ENCODE results near the gene PELI2. TPM values are rescaled to one million over a fixed set of nuclear protein-coding genes. Genes with fewer than 3 reads are reported as not detected.

PELI2 gene
- total RNA-seq, 2 donors from 2014 or later = 31.6 to 41.8 TPM

DNA sequence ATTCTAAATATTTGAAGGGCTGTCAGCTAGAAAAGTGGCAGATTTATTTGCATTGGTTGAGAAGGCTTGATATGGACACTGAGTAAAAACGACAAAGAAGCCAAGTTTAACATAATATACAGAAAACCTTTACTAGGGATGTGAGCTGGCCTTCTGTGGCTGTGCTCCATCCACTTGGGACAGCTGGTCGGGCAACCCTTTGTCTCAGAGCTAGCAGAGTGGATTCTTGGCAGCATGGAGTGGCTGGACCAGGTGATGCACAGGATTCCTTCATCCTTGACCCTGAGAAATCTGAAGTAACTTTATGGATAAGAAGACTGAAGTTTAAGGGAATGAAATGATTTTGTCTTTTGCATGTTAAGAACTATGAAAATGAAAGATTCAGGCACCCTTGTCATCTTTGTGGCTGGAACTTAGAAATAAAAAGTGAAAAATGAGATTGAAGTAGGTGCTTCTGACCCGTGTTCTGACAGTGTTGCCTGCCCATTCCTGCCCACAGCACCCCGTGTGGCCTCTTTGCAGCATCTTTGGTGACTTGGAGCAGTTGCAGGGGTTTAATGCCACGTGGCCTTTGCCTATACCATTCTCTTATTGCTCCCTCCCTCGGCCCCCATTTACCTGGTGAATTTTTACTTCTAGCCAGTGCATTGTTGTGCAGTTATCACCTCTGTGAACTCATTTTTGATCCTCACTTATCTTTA, 32.6 kb downstream of the PELI2 start:
- intact Hi-C loops (cut with DNase I) = no loop called here
- H3K4me3 ChIP-seq = no peak overlapping the region
- no peaks in the 10 kb centered on the region for H3K27me3 ChIP-seq
- H3K9me3 ChIP-seq = no peaks in the 10 kb centered on the region
- no peak overlapping the region for H3K27ac ChIP-seq
- TF ChIP-seq, protein P1, sequence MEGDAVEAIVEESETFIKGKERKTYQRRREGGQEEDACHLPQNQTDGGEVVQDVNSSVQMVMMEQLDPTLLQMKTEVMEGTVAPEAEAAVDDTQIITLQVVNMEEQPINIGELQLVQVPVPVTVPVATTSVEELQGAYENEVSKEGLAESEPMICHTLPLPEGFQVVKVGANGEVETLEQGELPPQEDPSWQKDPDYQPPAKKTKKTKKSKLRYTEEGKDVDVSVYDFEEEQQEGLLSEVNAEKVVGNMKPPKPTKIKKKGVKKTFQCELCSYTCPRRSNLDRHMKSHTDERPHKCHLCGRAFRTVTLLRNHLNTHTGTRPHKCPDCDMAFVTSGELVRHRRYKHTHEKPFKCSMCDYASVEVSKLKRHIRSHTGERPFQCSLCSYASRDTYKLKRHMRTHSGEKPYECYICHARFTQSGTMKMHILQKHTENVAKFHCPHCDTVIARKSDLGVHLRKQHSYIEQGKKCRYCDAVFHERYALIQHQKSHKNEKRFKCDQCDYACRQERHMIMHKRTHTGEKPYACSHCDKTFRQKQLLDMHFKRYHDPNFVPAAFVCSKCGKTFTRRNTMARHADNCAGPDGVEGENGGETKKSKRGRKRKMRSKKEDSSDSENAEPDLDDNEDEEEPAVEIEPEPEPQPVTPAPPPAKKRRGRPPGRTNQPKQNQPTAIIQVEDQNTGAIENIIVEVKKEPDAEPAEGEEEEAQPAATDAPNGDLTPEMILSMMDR (IDR thresholded peaks at IDR 0.05) = no peak
- TF ChIP-seq POLR2A (IDR thresholded peaks at IDR 0.05) = no peak
- no peak for DNase-seq
- 47 to 52% methylated on average over 6 of the region's 6 CpGs for WGBS, 2 donors
- H3K4me1 ChIP-seq = peaks cover 58% of the 10 kb centered on the region
- ATAC-seq = no peak
- no peaks in the 10 kb centered on the region for H3K36me3 ChIP-seq (replicated peaks in 1 of 2; ENCODE audit: insufficient read depth in 1 of 2, low read depth in 2 of 2)

DNA sequence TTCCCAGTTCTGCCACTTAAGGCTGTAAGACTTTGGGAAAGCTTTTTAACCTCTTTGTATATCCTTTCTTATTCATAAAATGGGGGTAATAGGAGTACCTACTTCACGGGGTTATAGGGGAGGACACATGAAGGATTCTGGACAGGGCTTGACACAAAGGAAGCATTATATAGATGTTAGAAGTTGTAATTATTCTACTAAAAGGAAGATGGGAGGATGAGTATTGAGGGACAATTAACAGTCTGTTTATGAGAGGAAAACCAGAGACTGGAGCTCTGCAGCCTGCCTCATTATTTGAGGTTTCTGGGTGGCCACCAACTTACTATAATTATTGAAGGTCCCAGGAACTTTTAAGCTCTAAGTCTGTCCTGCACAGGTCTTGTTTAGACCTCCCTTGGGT, 34.0 kb downstream of the PELI2 start:
- Histone ChIP-seq H3K9me3 (no peaks in the 10 kb centered on the region), H3K27me3 (no peaks in the 10 kb centered on the region), H3K36me3 (replicated peaks in 1 of 2; ENCODE audit: insufficient read depth in 1 of 2, low read depth in 2 of 2) (no peaks in the 10 kb centered on the region), H3K4me3 (no peak overlapping the region), H3K4me1 (peaks cover 64% of the 10 kb centered on the region), H3K27ac (no peak overlapping the region)
- 91% methylated on average over 1 of the region's 1 CpG for WGBS, 2 donors
- DNase-seq = no peak
- intact Hi-C loops (cut with DNase I) = no loop called here
- TF ChIP-seq POLR2A (IDR thresholded peaks at IDR 0.05) = no peak
- TF ChIP-seq, protein P1 (IDR thresholded peaks at IDR 0.05) = no peak
- no peak for ATAC-seq

DNA sequence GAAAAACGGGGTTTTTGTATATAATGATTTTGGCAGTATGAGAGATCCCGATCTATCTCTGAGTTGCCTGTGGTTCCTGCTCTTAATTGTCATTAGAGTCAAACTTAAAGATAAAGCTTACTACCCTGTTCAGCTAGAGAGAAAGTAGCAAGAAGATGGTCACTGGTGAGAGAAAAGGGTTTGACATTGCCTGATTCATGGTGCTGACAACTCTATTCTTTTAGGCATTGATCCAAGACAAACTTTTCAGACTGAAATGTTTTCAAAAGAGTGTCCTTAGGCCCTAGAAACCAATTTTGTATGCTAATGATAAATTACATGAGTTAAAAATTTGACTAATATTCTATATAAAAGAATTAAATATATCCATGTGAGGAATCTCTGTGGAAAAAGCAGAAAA, 35.1 kb downstream of the PELI2 start:
- intact Hi-C loops (cut with DNase I) = no loop called here
- peaks cover 61% of the 10 kb centered on the region for H3K4me1 ChIP-seq
- no peak for TF ChIP-seq POLR2A (IDR thresholded peaks at IDR 0.05)
- TF ChIP-seq, protein P1 (IDR thresholded peaks at IDR 0.05) = no peak
- H3K36me3 ChIP-seq (replicated peaks in 1 of 2; ENCODE audit: insufficient read depth in 1 of 2, low read depth in 2 of 2) = no peaks in the 10 kb centered on the region
- ATAC-seq (no peak), DNase-seq (no peak)
- H3K27me3 ChIP-seq = no peaks in the 10 kb centered on the region
- H3K27ac ChIP-seq = no peak overlapping the region
- WGBS, 2 donors = 55 to 57% methylated on average over 2 of the region's 2 CpGs
- no peaks in the 10 kb centered on the region for H3K9me3 ChIP-seq
- no peak overlapping the region for H3K4me3 ChIP-seq

DNA sequence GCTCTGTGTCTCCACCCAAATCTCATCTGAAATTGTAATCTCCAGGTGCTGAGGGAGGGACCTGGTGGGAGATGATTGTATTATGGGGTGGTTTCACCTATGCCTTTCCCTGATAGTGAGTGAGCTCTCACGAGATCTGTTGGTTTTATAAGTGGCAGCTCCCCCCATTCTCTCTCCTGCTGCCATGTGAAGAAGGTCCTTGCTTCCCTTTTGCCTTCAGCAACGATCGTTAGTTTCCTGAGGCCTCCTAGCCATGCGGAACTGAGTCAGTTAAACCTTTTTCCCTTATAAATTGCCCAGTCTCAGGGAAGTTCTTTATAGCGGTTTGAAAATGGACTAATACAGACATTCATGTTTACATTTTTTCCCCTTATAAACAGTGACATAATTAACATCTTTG, 36.1 kb downstream of the PELI2 start:
- DNase-seq (no peak), ATAC-seq (no peak)
- intact Hi-C loops (cut with DNase I) = no loop called here
- Histone ChIP-seq H3K4me3 (no peak overlapping the region), H3K4me1 (peaks cover 55% of the 10 kb centered on the region), H3K36me3 (replicated peaks in 1 of 2; ENCODE audit: insufficient read depth in 1 of 2, low read depth in 2 of 2) (no peaks in the 10 kb centered on the region), H3K27ac (no peak overlapping the region), H3K27me3 (no peaks in the 10 kb centered on the region), H3K9me3 (no peaks in the 10 kb centered on the region)
- TF ChIP-seq, protein P1 (IDR thresholded peaks at IDR 0.05) = no peak
- TF ChIP-seq POLR2A (IDR thresholded peaks at IDR 0.05) = no peak
- 69 to 76% methylated on average over 5 of the region's 5 CpGs for WGBS, 2 donors

DNA sequence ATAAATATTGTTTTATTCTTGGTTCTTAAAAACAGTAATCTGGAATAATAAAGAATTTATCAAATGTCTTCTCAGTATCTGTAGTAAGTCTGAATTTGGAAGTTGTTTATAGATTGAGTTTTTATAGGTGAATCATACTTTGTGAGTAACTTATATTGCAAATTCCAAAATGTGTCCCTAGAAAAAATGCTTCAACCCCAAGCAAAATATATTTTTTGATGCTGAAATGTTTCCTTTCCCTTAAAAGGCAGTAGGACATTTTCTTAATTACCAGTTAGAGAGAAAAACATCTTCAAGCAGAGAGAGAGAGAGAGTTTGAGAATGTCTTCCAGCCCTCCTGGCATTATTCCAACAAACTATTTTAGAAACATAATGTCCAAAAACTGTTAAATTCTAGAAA, 37.9 kb downstream of the PELI2 start:
- no peak for DNase-seq
- Histone ChIP-seq H3K4me3 (no peak overlapping the region), H3K4me1 (peaks cover 58% of the 10 kb centered on the region), H3K36me3 (replicated peaks in 1 of 2; ENCODE audit: insufficient read depth in 1 of 2, low read depth in 2 of 2) (no peaks in the 10 kb centered on the region), H3K27ac (no peak overlapping the region), H3K9me3 (no peaks in the 10 kb centered on the region), H3K27me3 (no peaks in the 10 kb centered on the region)
- ATAC-seq = no peak
- intact Hi-C loops (cut with DNase I) = no loop called here
- TF ChIP-seq, protein P1 (IDR thresholded peaks at IDR 0.05) = no peak
- TF ChIP-seq POLR2A (IDR thresholded peaks at IDR 0.05) = no peak
